ENCODE results near the gene PLAC1. TPM values are rescaled to one million over a fixed set of nuclear protein-coding genes. Genes with fewer than 3 reads are reported as not detected.

PLAC1 gene
- total RNA-seq, 1 donor from 2014 or later = 0.72 TPM

DNA sequence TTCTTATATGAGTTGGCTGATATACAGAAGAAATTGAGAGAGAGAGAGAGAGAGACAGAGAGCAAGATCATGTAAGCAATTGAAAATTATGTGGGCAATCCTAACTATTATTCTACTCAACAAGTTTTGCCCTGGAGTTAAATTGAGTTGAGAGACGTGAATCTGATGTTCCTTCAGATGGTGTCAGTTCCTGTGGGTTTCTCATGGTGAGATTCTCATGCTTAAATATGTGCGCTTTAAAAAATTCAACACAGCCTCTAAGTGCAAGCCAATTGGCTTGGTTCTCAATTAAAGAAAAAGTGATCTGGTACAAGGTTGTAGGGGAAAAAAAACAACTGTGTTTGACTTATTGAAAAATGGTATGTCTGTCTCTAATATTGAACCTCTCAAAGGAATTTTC, 35.4 kb upstream of the PLAC1 start:
- no peak for DNase-seq (ENCODE audit: low spot score)
- Mint-ChIP-seq H3K9me3 (ENCODE audit: unreplicated experiment) (no peaks in the 10 kb centered on the region), H3K4me3 (ENCODE audit: unreplicated experiment) (no peak overlapping the region), H3K27ac (ENCODE audit: unreplicated experiment) (no peak overlapping the region), H3K27me3 (ENCODE audit: unreplicated experiment) (no peaks in the 10 kb centered on the region), H3K4me1 (ENCODE audit: unreplicated experiment) (peaks cover 14% of the 10 kb centered on the region), H3K36me3 (ENCODE audit: low read depth, unreplicated experiment) (no peaks in the 10 kb centered on the region)
- TF ChIP-seq, protein P1, sequence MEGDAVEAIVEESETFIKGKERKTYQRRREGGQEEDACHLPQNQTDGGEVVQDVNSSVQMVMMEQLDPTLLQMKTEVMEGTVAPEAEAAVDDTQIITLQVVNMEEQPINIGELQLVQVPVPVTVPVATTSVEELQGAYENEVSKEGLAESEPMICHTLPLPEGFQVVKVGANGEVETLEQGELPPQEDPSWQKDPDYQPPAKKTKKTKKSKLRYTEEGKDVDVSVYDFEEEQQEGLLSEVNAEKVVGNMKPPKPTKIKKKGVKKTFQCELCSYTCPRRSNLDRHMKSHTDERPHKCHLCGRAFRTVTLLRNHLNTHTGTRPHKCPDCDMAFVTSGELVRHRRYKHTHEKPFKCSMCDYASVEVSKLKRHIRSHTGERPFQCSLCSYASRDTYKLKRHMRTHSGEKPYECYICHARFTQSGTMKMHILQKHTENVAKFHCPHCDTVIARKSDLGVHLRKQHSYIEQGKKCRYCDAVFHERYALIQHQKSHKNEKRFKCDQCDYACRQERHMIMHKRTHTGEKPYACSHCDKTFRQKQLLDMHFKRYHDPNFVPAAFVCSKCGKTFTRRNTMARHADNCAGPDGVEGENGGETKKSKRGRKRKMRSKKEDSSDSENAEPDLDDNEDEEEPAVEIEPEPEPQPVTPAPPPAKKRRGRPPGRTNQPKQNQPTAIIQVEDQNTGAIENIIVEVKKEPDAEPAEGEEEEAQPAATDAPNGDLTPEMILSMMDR (IDR thresholded peaks at IDR 0.05; ENCODE audit: unreplicated experiment) = no peak

DNA sequence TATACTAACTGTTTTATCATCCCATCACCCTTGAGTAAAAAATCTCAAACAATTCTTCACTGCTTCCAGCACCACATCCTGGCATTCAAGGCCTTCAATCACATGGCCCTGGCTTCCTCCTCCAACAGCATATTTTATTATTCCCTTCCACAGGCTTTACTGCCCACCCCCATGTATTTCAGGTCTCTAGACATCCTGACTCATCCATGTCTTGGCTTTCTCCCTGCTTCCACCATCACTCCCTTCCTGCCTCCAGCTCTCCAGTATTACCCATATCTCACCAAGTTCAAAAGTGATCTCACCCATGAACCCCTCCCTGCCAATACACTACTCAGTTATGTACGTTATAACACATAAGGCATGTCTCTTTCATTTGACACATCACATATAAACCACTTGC, 34.7 kb upstream of the PLAC1 start:
- H3K4me3 Mint-ChIP-seq (ENCODE audit: unreplicated experiment) = no peak overlapping the region
- TF ChIP-seq, protein P1 (IDR thresholded peaks at IDR 0.05; ENCODE audit: unreplicated experiment) = no peak
- H3K36me3 Mint-ChIP-seq (ENCODE audit: low read depth, unreplicated experiment) = no peaks in the 10 kb centered on the region
- no peaks in the 10 kb centered on the region for H3K9me3 Mint-ChIP-seq (ENCODE audit: unreplicated experiment)
- peaks cover 14% of the 10 kb centered on the region for H3K4me1 Mint-ChIP-seq (ENCODE audit: unreplicated experiment)
- H3K27me3 Mint-ChIP-seq (ENCODE audit: unreplicated experiment) = no peaks in the 10 kb centered on the region
- no peak for DNase-seq (ENCODE audit: low spot score)
- no peak overlapping the region for H3K27ac Mint-ChIP-seq (ENCODE audit: unreplicated experiment)

DNA sequence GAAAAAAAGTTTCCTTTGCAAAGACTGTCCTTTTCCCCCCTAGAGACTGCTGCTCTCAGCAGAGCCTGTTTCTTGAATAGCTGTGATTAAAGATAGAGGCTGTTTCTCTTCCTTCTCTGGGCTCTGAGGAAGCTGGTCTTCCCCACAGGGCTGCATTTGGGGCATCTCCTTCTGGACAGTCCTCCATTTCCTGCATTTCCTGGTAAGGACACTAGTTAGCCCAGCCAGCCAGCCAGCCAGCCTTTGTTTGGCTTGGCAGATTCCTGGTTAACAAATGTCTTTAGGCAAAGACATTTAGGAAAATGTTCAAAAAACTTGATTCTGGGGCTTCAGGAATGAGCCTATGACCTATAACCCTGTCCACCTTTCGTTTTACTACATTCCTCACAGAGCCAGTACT, 34.0 kb upstream of the PLAC1 start:
- TF ChIP-seq, protein P1 (IDR thresholded peaks at IDR 0.05; ENCODE audit: unreplicated experiment) = no peak
- H3K9me3 Mint-ChIP-seq (ENCODE audit: unreplicated experiment) = no peaks in the 10 kb centered on the region
- no peak for DNase-seq (ENCODE audit: low spot score)
- H3K27ac Mint-ChIP-seq (ENCODE audit: unreplicated experiment) = no peak overlapping the region
- no peaks in the 10 kb centered on the region for H3K36me3 Mint-ChIP-seq (ENCODE audit: low read depth, unreplicated experiment)
- peaks cover 14% of the 10 kb centered on the region for H3K4me1 Mint-ChIP-seq (ENCODE audit: unreplicated experiment)
- no peak overlapping the region for H3K4me3 Mint-ChIP-seq (ENCODE audit: unreplicated experiment)
- H3K27me3 Mint-ChIP-seq (ENCODE audit: unreplicated experiment) = no peaks in the 10 kb centered on the region

DNA sequence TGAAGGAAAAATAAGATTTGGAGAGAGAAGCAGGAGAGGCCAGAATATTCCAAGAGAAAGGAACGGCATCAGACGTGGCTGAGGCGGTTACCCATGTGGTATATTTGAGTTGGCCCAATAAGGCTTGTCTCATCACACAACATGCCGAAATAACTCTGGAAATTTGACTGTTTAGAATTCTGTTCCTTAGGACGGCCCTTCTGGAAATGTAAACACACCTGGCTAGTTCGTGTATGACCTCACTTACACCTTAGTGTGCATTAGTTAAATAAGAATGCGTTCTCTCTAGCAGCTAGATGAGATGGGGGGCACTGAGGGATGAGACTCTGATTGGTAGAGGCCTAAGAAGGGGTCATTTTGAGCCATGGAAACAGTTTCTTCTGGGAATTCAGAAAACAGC, 33.2 kb upstream of the PLAC1 start:
- Mint-ChIP-seq H3K27me3 (ENCODE audit: unreplicated experiment) (no peaks in the 10 kb centered on the region), H3K27ac (ENCODE audit: unreplicated experiment) (no peak overlapping the region), H3K9me3 (ENCODE audit: unreplicated experiment) (no peaks in the 10 kb centered on the region), H3K4me1 (ENCODE audit: unreplicated experiment) (peaks cover 14% of the 10 kb centered on the region), H3K36me3 (ENCODE audit: low read depth, unreplicated experiment) (no peaks in the 10 kb centered on the region), H3K4me3 (ENCODE audit: unreplicated experiment) (no peak overlapping the region)
- TF ChIP-seq, protein P1 (IDR thresholded peaks at IDR 0.05; ENCODE audit: unreplicated experiment) = no peak
- DNase-seq (ENCODE audit: low spot score) = no peak

DNA sequence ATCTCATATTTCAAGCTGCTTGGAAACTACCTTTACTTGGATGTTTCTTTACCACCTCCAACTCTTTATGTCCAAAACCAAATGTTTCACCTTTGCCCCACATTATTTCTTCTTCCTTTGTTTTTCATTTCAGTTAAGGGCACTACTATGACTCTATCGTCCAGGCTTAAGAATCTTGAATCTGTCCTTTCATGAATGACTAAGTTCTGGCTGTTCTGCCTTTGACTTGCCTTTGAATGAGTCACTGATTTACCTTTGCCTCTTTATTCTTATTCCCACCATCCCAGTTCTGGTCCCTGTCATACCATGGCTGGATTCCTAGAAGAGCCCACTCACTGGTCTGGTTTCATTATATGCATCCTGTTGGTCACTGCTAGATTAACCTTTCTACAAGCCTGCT, 30.6 kb upstream of the PLAC1 start:
- H3K27me3 Mint-ChIP-seq (ENCODE audit: unreplicated experiment) = no peaks in the 10 kb centered on the region
- H3K4me3 Mint-ChIP-seq (ENCODE audit: unreplicated experiment) = no peak overlapping the region
- H3K4me1 Mint-ChIP-seq (ENCODE audit: unreplicated experiment) = peaks cover 14% of the 10 kb centered on the region
- H3K36me3 Mint-ChIP-seq (ENCODE audit: low read depth, unreplicated experiment) = no peaks in the 10 kb centered on the region
- TF ChIP-seq, protein P1 (IDR thresholded peaks at IDR 0.05; ENCODE audit: unreplicated experiment) = no peak
- no peak overlapping the region for H3K27ac Mint-ChIP-seq (ENCODE audit: unreplicated experiment)
- no peak for DNase-seq (ENCODE audit: low spot score)
- H3K9me3 Mint-ChIP-seq (ENCODE audit: unreplicated experiment) = no peaks in the 10 kb centered on the region
